Measurements from ENCODE around the gene DNAJC22.
"Not testable (repeated sequence)": the region's sequence is repeated elsewhere in the genome, so short reads cannot be mapped to it uniquely, and the experiment has no call there.

The DNAJC22 gene

GRCh38 chr12:49370539-49370938 lies 23.9 kb downstream of the DNAJC22 start:
- no peak for TF ChIP-seq JUND (IDR thresholded peaks at IDR 0.05; ENCODE audit: low read depth)
- in situ Hi-C loops (cut with HindIII; ENCODE audit: low pct_unique_long_range_greater_than_20kb, low sequenced_read_pairs): no loop called here
- DNase-seq (ENCODE audit: low read depth in 1 of 2, low spot score in 1 of 2): no peak

- in situ Hi-C loops (cut with HindIII; ENCODE audit: low pct_unique_long_range_greater_than_20kb, low sequenced_read_pairs): no loop called here
- TF ChIP-seq JUND (IDR thresholded peaks at IDR 0.05; ENCODE audit: low read depth): no peak
- no peak for DNase-seq (ENCODE audit: low read depth in 1 of 2, low spot score in 1 of 2)
Measured at GRCh38 chr12:49375406-49375805, 28.7 kb downstream of the DNAJC22 start.

- DNase-seq (ENCODE audit: low read depth in 1 of 2, low spot score in 1 of 2): no peak
- in situ Hi-C loops (cut with HindIII; ENCODE audit: low pct_unique_long_range_greater_than_20kb, low sequenced_read_pairs): no loop called here
- no peak for TF ChIP-seq JUND (IDR thresholded peaks at IDR 0.05; ENCODE audit: low read depth)
Measured at GRCh38 chr12:49377386-49377785, 30.7 kb downstream of the DNAJC22 start.

GRCh38 chr12:49380184-49380583 lies 33.5 kb downstream of the DNAJC22 start:
- DNase-seq (ENCODE audit: low read depth in 1 of 2, low spot score in 1 of 2); in situ Hi-C loops (cut with HindIII; ENCODE audit: low pct_unique_long_range_greater_than_20kb, low sequenced_read_pairs): not testable (repeated sequence)

- in situ Hi-C loops (cut with HindIII; ENCODE audit: low pct_unique_long_range_greater_than_20kb, low sequenced_read_pairs): no loop called here
Measured at GRCh38 chr12:49388682-49389386, 42.1 kb downstream of the DNAJC22 start.

GRCh38 chr12:49389387-49389703 lies 42.7 kb downstream of the DNAJC22 start:
- no peak for DNase-seq (ENCODE audit: low read depth in 1 of 2, low spot score in 1 of 2)
- no peak for TF ChIP-seq JUND (IDR thresholded peaks at IDR 0.05; ENCODE audit: low read depth)
- in situ Hi-C loops (cut with HindIII; ENCODE audit: low pct_unique_long_range_greater_than_20kb, low sequenced_read_pairs): no loop called here

More at GRCh38 chr12:49388682-49389386, 42.1 kb downstream of the DNAJC22 start:
- TF ChIP-seq JUND (IDR thresholded peaks at IDR 0.05; ENCODE audit: low read depth): no peak
- DNase-seq (ENCODE audit: low read depth in 1 of 2, low spot score in 1 of 2): no peak

GRCh38 chr12:49397000-49397399 lies 50.3 kb downstream of the DNAJC22 start:
- no peak for DNase-seq (ENCODE audit: low read depth in 1 of 2, low spot score in 1 of 2)
- no peak for TF ChIP-seq JUND (IDR thresholded peaks at IDR 0.05; ENCODE audit: low read depth)
- in situ Hi-C loops (cut with HindIII; ENCODE audit: low pct_unique_long_range_greater_than_20kb, low sequenced_read_pairs): no loop called here

- no peak for TF ChIP-seq JUND (IDR thresholded peaks at IDR 0.05; ENCODE audit: low read depth)
- DNase-seq (ENCODE audit: low read depth in 1 of 2, low spot score in 1 of 2): no peak
- in situ Hi-C loops (cut with HindIII; ENCODE audit: low pct_unique_long_range_greater_than_20kb, low sequenced_read_pairs): no loop called here
Measured at GRCh38 chr12:49400304-49400703, 53.6 kb downstream of the DNAJC22 start.

Data from T47D (cell line).